ENCODE measurements around the gene CFAP299. TPM values are rescaled to one million over a fixed set of nuclear protein-coding genes. Genes with fewer than 3 reads are reported as not detected.
"Not testable (repeated sequence)": the region's sequence is repeated elsewhere in the genome, so short reads cannot be mapped to it uniquely, and the experiment has no call there.

Gene CFAP299
- total and polyA plus RNA-seq, 2 donors (not counting 1 experiment from before 2014, with no cell fraction given): not detected

DNA sequence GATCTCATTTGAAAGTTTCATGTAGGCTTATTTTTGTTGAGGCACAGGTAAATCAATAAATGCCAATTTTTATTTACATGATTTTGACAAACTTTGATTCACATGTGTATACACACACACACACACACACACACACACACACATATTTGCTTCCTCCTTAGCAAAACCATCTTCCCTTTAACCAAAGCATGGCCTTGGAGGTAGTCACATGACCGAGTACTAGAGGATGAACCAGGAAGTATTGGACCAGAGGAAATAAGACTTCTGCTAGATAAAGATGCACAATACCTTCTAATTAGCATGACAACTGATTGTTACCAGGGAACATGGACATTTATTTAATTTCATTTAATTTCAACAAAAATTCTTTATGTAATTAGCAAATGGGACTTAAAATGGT lies 23.4 kb upstream of the CFAP299 start:
- H3K27ac Mint-ChIP-seq: no peak overlapping the region
- H3K9me3 ChIP-seq (ENCODE audit: control extremely low read depth in 1 of 3, control insufficient read depth in 2 of 3, insufficient read depth in 1 of 3, low read length in 2 of 3): no peaks in the 10 kb centered on the region
- H3K79me2 ChIP-seq (ENCODE audit: control insufficient read depth, insufficient read depth, low read length): no peaks in the 10 kb centered on the region
- ChIA-PET POLR2A (no interaction called here), CTCF (no interaction called here)
- intact Hi-C loops (cut with micrococcal nuclease): no loop called here
- H3K27ac ChIP-seq (ENCODE audit: low read length in 2 of 2): no peak overlapping the region
- H4K20me1 ChIP-seq (ENCODE audit: control insufficient read depth, insufficient read depth, low read length, poor library complexity, severe bottlenecking): no peaks in the 10 kb centered on the region
- H3K4me2 ChIP-seq (replicated peaks; ENCODE audit: low read depth, low read length, poor library complexity, severe bottlenecking): no peak overlapping the region
- no peak for DNase-seq
- H3K4me1 ChIP-seq (ENCODE audit: control insufficient read depth in 2 of 2, insufficient read depth in 2 of 2, low read length in 2 of 2): no peaks in the 10 kb centered on the region
- no peaks in the 10 kb centered on the region for H3K4me1 Mint-ChIP-seq
- H3K4me3 Mint-ChIP-seq: no peak overlapping the region
- H3K9me3 Mint-ChIP-seq (ENCODE audit: insufficient read depth): no peaks in the 10 kb centered on the region
- no CpG with 5 or more reads among the region's 1 CpG for WGBS (ENCODE audit: insufficient coverage)
- TF ChIP-seq, protein P1, sequence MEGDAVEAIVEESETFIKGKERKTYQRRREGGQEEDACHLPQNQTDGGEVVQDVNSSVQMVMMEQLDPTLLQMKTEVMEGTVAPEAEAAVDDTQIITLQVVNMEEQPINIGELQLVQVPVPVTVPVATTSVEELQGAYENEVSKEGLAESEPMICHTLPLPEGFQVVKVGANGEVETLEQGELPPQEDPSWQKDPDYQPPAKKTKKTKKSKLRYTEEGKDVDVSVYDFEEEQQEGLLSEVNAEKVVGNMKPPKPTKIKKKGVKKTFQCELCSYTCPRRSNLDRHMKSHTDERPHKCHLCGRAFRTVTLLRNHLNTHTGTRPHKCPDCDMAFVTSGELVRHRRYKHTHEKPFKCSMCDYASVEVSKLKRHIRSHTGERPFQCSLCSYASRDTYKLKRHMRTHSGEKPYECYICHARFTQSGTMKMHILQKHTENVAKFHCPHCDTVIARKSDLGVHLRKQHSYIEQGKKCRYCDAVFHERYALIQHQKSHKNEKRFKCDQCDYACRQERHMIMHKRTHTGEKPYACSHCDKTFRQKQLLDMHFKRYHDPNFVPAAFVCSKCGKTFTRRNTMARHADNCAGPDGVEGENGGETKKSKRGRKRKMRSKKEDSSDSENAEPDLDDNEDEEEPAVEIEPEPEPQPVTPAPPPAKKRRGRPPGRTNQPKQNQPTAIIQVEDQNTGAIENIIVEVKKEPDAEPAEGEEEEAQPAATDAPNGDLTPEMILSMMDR (IDR thresholded peaks at IDR 0.05): no peak
- TF ChIP-seq EZH2 (IDR thresholded peaks at IDR 0.05; ENCODE audit: borderline replicate concordance, insufficient read depth, low read depth, low read length, poor library complexity, severe bottlenecking): no peak
- no peak overlapping the region for H2AFZ ChIP-seq (ENCODE audit: insufficient read depth, low read depth, low read length, poor library complexity, severe bottlenecking)
- H3K4me3 ChIP-seq (ENCODE audit: control extremely low read depth in 1 of 5, extremely low read depth in 1 of 5, insufficient read depth in 1 of 5, low read depth in 2 of 5, low read length in 4 of 5): no peak overlapping the region
- H3K9ac ChIP-seq (ENCODE audit: low read length): no peak overlapping the region
- H3K27me3 Mint-ChIP-seq: peaks cover 32% of the 10 kb centered on the region
- no peak for ATAC-seq (ENCODE audit: low read depth)
- peaks cover 0 to 8% (median 3%) of the 10 kb centered on the region in 4 experiments for H3K27me3 ChIP-seq (replicated peaks in 1 of 4; ENCODE audit: control extremely low read depth in 1 of 4, control insufficient read depth in 3 of 4, insufficient read depth in 4 of 4, low read length in 3 of 4)
- no peaks in the 10 kb centered on the region for H3K36me3 ChIP-seq (replicated peaks in 1 of 2; ENCODE audit: control extremely low read depth in 1 of 2, control insufficient read depth in 1 of 2, extremely low read depth in 1 of 2, insufficient read depth in 2 of 2, low read length in 1 of 2)

DNA sequence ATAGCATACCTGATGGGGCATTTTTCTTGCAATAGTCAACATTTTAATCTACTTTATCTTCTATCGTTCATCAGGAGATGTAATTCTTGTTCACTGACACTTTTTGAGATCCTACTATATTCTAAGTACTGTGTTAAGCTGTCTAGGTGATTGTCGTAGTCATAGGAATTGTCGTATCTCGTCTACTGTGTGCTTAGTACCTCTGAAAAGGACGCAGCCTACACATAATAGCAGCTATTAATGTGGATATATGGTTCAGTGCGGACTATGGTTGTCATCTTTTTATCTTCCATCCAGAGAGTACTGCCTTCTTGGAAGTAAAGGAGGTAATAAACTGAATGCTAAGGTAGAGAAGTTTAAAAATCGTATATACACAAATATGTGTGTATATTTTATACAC lies 21.9 kb upstream of the CFAP299 start:
- Histone ChIP-seq H2AFZ (ENCODE audit: insufficient read depth, low read depth, low read length, poor library complexity, severe bottlenecking) (no peak overlapping the region), H3K27me3 (replicated peaks in 1 of 4; ENCODE audit: control extremely low read depth in 1 of 4, control insufficient read depth in 3 of 4, insufficient read depth in 4 of 4, low read length in 3 of 4) (peaks cover 0 to 4% (median 1%) of the 10 kb centered on the region in 4 experiments), H3K27ac (ENCODE audit: low read length in 2 of 2) (no peak overlapping the region), H3K4me3 (ENCODE audit: control extremely low read depth in 1 of 5, extremely low read depth in 1 of 5, insufficient read depth in 1 of 5, low read depth in 2 of 5, low read length in 4 of 5) (no peak overlapping the region), H3K9ac (ENCODE audit: low read length) (no peak overlapping the region), H3K79me2 (ENCODE audit: control insufficient read depth, insufficient read depth, low read length) (no peaks in the 10 kb centered on the region), H3K36me3 (replicated peaks in 1 of 2; ENCODE audit: control extremely low read depth in 1 of 2, control insufficient read depth in 1 of 2, extremely low read depth in 1 of 2, insufficient read depth in 2 of 2, low read length in 1 of 2) (no peaks in the 10 kb centered on the region), H3K9me3 (ENCODE audit: control extremely low read depth in 1 of 3, control insufficient read depth in 2 of 3, insufficient read depth in 1 of 3, low read length in 2 of 3) (no peaks in the 10 kb centered on the region), H3K4me1 (ENCODE audit: control insufficient read depth in 2 of 2, insufficient read depth in 2 of 2, low read length in 2 of 2) (no peaks in the 10 kb centered on the region), H4K20me1 (ENCODE audit: control insufficient read depth, insufficient read depth, low read length, poor library complexity, severe bottlenecking) (no peaks in the 10 kb centered on the region), H3K4me2 (replicated peaks; ENCODE audit: low read depth, low read length, poor library complexity, severe bottlenecking) (no peak overlapping the region)
- H3K27me3 Mint-ChIP-seq: peaks cover 26% of the 10 kb centered on the region
- intact Hi-C loops (cut with micrococcal nuclease): no loop called here
- POLR2A ChIA-PET: no interaction called here
- no peak for DNase-seq
- no peaks in the 10 kb centered on the region for H3K4me1 Mint-ChIP-seq
- ATAC-seq (ENCODE audit: low read depth): no peak
- H3K4me3 Mint-ChIP-seq: no peak overlapping the region
- H3K9me3 Mint-ChIP-seq (ENCODE audit: insufficient read depth): no peaks in the 10 kb centered on the region
- no CpG with 5 or more reads among the region's 7 CpGs for WGBS (ENCODE audit: insufficient coverage)
- CTCF ChIA-PET: no interaction called here
- H3K27ac Mint-ChIP-seq: no peak overlapping the region
- TF ChIP-seq EZH2 (IDR thresholded peaks at IDR 0.05; ENCODE audit: borderline replicate concordance, insufficient read depth, low read depth, low read length, poor library complexity, severe bottlenecking): no peak
- TF ChIP-seq, protein P1 (IDR thresholded peaks at IDR 0.05): no peak

DNA sequence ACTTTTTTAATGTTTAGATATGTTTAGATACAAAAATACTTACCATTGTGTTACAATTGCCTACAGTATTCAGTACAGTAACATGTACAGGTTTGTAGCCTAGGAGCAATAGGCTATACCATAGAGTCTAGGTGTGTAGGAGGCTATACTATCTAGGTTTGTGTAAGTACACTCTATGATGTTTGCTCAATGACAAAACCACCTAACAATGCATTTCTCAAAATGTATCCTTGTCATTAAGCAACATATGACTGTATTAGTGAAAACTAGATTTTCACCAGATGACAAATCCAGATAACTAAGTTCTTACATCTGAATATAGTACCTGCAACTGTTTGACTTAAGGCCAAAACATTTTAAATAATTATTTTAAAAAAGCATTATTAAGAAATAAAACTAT lies 19.7 kb upstream of the CFAP299 start:
- H3K27me3 Mint-ChIP-seq: peaks cover 16% of the 10 kb centered on the region
- H3K36me3 ChIP-seq (replicated peaks in 1 of 2; ENCODE audit: control extremely low read depth in 1 of 2, control insufficient read depth in 1 of 2, extremely low read depth in 1 of 2, insufficient read depth in 2 of 2, low read length in 1 of 2); H4K20me1 ChIP-seq (ENCODE audit: control insufficient read depth, insufficient read depth, low read length, poor library complexity, severe bottlenecking); CTCF ChIA-PET; H3K4me2 ChIP-seq (replicated peaks; ENCODE audit: low read depth, low read length, poor library complexity, severe bottlenecking); H3K4me3 Mint-ChIP-seq; H3K27ac Mint-ChIP-seq; H3K4me1 Mint-ChIP-seq; H3K79me2 ChIP-seq (ENCODE audit: control insufficient read depth, insufficient read depth, low read length); H3K27me3 ChIP-seq (replicated peaks in 1 of 4; ENCODE audit: control extremely low read depth in 1 of 4, control insufficient read depth in 3 of 4, insufficient read depth in 4 of 4, low read length in 3 of 4); POLR2A ChIA-PET; H3K4me3 ChIP-seq (ENCODE audit: control extremely low read depth in 1 of 5, extremely low read depth in 1 of 5, insufficient read depth in 1 of 5, low read depth in 2 of 5, low read length in 4 of 5); H3K4me1 ChIP-seq (ENCODE audit: control insufficient read depth in 2 of 2, insufficient read depth in 2 of 2, low read length in 2 of 2); H3K27ac ChIP-seq (ENCODE audit: low read length in 2 of 2); H3K9ac ChIP-seq (ENCODE audit: low read length); DNase-seq; H3K9me3 ChIP-seq (ENCODE audit: control extremely low read depth in 1 of 3, control insufficient read depth in 2 of 3, insufficient read depth in 1 of 3, low read length in 2 of 3); intact Hi-C loops (cut with micrococcal nuclease); H2AFZ ChIP-seq (ENCODE audit: insufficient read depth, low read depth, low read length, poor library complexity, severe bottlenecking); ATAC-seq (ENCODE audit: low read depth); H3K9me3 Mint-ChIP-seq (ENCODE audit: insufficient read depth): not testable (repeated sequence)
